Measurements from ENCODE around the gene TNS3. TPM values are rescaled to one million over a fixed set of nuclear protein-coding genes. Genes with fewer than 3 reads are reported as not detected.
A peak's percentile ranks its signal among the peaks of the same experiment; 100 is the strongest.

The TNS3 gene
- total and polyA plus RNA-seq, 2 of the 13 experiments (the other 11 are each of a cell fraction or from before 2014, with no cell fraction given) = 52.9 to 55.7 TPM

DNA sequence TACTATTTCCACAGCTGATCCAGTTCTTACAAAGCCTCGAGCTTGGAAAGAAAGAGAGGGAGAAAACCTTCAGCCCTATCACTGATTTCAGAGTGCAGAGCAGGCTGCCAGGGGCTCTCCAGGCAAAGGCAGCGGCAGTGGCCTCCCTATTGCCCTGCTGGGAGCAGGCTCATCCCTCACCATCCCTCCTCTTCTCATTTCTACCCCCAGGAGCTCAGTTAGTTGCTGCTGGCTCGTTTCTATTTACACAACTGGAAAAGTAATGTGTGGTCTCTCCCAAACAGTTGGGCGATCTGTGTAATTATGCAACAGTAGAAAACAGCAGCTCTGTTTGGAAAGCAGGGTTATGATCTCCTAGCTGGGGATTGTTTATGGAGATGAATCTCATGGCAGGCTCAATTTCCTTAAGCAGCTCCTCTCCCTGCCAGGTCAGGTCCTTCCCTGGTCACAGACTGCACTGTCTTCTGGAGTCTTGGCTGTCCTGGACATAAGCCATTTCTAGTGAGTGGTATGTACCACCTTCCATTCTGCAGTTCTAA, 28.7 kb upstream of the TNS3 start (continued):
- TF ChIP-seq, protein P1, sequence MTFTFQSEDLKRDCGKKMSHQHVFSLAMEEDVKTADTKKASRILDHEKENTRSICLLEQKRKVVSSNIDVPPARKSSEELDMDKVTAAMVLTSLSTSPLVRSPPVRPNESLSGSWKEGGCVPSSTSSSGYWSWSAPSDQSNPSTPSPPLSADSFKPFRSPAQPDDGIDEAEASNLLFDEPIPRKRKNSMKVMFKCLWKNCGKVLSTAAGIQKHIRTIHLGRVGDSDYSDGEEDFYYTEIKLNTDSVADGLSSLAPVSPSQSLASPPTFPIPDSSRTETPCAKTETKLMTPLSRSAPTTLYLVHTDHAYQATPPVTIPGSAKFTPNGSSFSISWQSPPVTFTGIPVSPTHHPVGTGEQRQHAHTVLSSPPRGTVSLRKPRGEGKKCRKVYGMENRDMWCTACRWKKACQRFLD (CRISPR knock-in tag; IDR thresholded peaks at IDR 0.05; ENCODE audit: borderline replicate concordance) = no peak
- TF ChIP-seq, protein P2, sequence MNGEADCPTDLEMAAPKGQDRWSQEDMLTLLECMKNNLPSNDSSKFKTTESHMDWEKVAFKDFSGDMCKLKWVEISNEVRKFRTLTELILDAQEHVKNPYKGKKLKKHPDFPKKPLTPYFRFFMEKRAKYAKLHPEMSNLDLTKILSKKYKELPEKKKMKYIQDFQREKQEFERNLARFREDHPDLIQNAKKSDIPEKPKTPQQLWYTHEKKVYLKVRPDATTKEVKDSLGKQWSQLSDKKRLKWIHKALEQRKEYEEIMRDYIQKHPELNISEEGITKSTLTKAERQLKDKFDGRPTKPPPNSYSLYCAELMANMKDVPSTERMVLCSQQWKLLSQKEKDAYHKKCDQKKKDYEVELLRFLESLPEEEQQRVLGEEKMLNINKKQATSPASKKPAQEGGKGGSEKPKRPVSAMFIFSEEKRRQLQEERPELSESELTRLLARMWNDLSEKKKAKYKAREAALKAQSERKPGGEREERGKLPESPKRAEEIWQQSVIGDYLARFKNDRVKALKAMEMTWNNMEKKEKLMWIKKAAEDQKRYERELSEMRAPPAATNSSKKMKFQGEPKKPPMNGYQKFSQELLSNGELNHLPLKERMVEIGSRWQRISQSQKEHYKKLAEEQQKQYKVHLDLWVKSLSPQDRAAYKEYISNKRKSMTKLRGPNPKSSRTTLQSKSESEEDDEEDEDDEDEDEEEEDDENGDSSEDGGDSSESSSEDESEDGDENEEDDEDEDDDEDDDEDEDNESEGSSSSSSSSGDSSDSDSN (CRISPR knock-in tag; IDR thresholded peaks at IDR 0.05) = peak; percentile 52
- TF ChIP-seq ZNF747 (CRISPR knock-in tag; IDR thresholded peaks at IDR 0.05; ENCODE audit: borderline replicate concordance) (0 out of 2 replicates have a peak, but pooled peaks have one; percentile 15), ZMYM4 (CRISPR knock-in tag; IDR thresholded peaks at IDR 0.05) (peak; percentile 13; the same call in 1 of the 2 replicates), ZBTB3 (CRISPR knock-in tag; IDR thresholded peaks at IDR 0.05; ENCODE audit: borderline replicate concordance, low read depth) (0 out of 2 replicates have a peak, but pooled peaks have one; percentile 39), KDM6A (CRISPR knock-in tag; IDR thresholded peaks at IDR 0.05; ENCODE audit: low read depth) (no peak; the same call in 1 of the 2 replicates), FOXO1 (CRISPR knock-in tag; IDR thresholded peaks at IDR 0.05) (peak; percentile 62; the same call in 1 of the 2 replicates), HDAC6 (IDR thresholded peaks at IDR 0.05; ENCODE audit: low read depth, low read length) (no peak), LRRFIP1 (CRISPR knock-in tag; conservative IDR thresholded peaks at IDR 0.05) (no peak), RARA (CRISPR knock-in tag; IDR thresholded peaks at IDR 0.05) (peak; percentile 67), FOXA3 (CRISPR knock-in tag; IDR thresholded peaks at IDR 0.05) (peak; percentile 84), ZFP82 (CRISPR knock-in tag; IDR thresholded peaks at IDR 0.05; ENCODE audit: borderline replicate concordance) (no peak), ETV5 (CRISPR knock-in tag; IDR thresholded peaks at IDR 0.05; ENCODE audit: borderline replicate concordance) (no peak), ZNF556 (CRISPR knock-in tag; IDR thresholded peaks at IDR 0.05; ENCODE audit: borderline replicate concordance) (0 out of 2 replicates have a peak, but pooled peaks have one; percentile 44), ZNF7 (CRISPR knock-in tag; IDR thresholded peaks at IDR 0.05) (no peak), FOXP4 (CRISPR knock-in tag; IDR thresholded peaks at IDR 0.05) (peak; percentile 79), MED1 (CRISPR knock-in tag; IDR thresholded peaks at IDR 0.05) (peak; percentile 65; the same call in 1 of the 2 replicates)
- TF ChIP-seq, protein P3, sequence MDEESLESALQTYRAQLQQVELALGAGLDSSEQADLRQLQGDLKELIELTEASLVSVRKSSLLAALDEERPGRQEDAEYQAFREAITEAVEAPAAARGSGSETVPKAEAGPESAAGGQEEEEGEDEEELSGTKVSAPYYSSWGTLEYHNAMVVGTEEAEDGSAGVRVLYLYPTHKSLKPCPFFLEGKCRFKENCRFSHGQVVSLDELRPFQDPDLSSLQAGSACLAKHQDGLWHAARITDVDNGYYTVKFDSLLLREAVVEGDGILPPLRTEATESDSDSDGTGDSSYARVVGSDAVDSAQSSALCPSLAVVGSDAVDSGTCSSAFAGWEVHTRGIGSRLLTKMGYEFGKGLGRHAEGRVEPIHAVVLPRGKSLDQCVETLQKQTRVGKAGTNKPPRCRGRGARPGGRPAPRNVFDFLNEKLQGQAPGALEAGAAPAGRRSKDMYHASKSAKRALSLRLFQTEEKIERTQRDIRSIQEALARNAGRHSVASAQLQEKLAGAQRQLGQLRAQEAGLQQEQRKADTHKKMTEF (CRISPR knock-in tag; IDR thresholded peaks at IDR 0.05) = peak; percentile 69
- TF ChIP-seq, protein P4, sequence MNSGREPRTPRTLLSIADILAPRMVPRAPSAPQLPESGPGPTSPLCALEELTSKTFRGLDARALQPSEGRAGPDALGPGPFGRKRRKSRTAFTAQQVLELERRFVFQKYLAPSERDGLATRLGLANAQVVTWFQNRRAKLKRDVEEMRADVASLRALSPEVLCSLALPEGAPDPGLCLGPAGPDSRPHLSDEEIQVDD (CRISPR knock-in tag; IDR thresholded peaks at IDR 0.05; ENCODE audit: borderline replicate concordance) = no peak

Measured in HepG2 (cell line).